H7 (cell line): ENCODE results near the gene DBH. TPM values are rescaled to one million over a fixed set of nuclear protein-coding genes. Genes with fewer than 3 reads are reported as not detected.

Source experiments
- DNase-seq: peaks from one replicate; pipeline ENCODE4 v3.0.0; 2012
- H3K27me3 ChIP-seq: 2 replicates; pipeline ENCODE4 v1.6.0; 2011; ENCODE audit warnings: mild to moderate bottlenecking, low read length; ENCODE audit not compliant: control insufficient read depth, insufficient read depth
- H3K36me3 ChIP-seq: replicated peaks from 2 replicates; pipeline ENCODE4 v1.5.1; 2011; ENCODE audit warnings: low read length; ENCODE audit not compliant: control insufficient read depth, insufficient read depth
- H3K4me3 ChIP-seq: 2 replicates; pipeline ENCODE4 v1.5.1; 2011; ENCODE audit warnings: low read depth, mild to moderate bottlenecking, control low read depth, low read length, moderate library complexity; ENCODE audit not compliant: insufficient read depth
- total RNA-seq: library from RNA; depleted of rRNA; stranded (reverse); fragments of >200 nt; shearing (Covaris generic); gene quantifications from 2 replicates; pipeline ENCODE4 v1.2.3, GENCODE V29; 2014

Gene DBH
- total RNA-seq, 1 experiment from 2014 or later, result 0.07 TPM

DNA sequence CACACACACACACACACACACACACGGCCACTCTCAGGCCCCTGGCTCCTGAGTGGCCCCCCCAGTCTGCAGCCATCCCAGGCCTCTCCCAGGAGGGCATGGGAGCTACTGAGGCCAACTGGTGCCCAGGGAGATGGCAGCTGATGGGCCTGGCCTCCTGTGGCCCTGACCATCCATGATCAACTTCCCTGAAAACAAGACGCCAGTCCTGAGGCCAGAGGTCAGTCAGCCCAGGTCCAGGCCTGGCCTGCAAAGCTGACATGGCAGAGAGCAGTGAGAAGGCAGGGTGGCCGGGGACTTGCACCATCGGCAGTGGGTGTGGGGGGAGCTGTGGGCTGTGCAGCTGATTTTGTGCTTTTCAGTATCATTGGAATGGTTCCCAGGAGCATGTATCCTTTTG is 55.0 kb downstream of the DBH start:
- H3K4me3 ChIP-seq, result no peak overlapping the region
- H3K36me3 ChIP-seq, result no peaks in the 10 kb centered on the region
- H3K27me3 ChIP-seq, result no peaks in the 10 kb centered on the region
- no peak for DNase-seq

DNA sequence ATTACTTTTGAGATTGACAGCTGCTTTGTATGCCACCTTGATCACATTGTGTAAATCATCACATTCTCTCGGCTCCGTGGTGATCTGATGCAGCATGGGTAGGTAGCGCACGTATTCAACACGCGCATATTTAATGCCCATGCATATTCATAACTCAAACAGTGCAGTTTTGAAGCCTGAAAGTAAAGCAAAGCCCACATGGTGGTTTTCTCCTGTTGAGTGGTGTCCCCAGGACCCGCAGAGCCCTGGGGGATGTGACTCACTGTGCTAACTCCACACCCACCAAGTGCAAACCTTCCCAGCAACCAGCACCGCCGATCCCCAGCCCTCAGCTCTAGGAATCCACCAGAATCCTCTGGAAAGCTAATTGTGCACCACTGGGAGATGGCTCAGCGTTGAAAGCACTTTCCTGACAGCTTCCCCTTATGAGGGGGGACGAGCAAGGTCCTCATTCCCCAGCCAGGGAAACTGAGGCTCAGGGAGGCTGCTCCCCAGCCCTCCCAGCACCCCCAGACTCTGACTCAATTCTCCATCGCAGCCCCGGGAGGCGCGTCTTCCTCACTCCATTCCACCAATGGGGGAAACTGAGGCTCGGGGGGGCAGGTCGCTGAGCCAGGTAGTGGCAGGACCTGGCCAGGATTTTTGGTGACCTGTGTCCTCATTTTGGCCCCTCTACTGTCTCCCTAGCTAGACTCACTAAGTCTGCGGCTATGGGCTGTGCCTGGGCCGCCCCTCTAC is 55.6 kb downstream of the DBH start:
- no peak for DNase-seq
- Histone ChIP-seq H3K27me3 (no peaks in the 10 kb centered on the region), H3K36me3 (no peaks in the 10 kb centered on the region), H3K4me3 (no peak overlapping the region)

- no peak for DNase-seq
- no peak overlapping the region for H3K4me3 ChIP-seq
- H3K36me3 ChIP-seq, result no peaks in the 10 kb centered on the region
- no peaks in the 10 kb centered on the region for H3K27me3 ChIP-seq
Measured at GRCh38 chr9:133692364-133692985, 56.3 kb downstream of the DBH start.

- Histone ChIP-seq H3K4me3 (no peak overlapping the region), H3K27me3 (no peaks in the 10 kb centered on the region), H3K36me3 (no peaks in the 10 kb centered on the region)
- no peak for DNase-seq
Measured at GRCh38 chr9:133693116-133693515, 57.0 kb downstream of the DBH start.

- Histone ChIP-seq H3K36me3 (no peaks in the 10 kb centered on the region), H3K4me3 (no peak overlapping the region), H3K27me3 (no peaks in the 10 kb centered on the region)
- DNase-seq, result no peak
Measured at GRCh38 chr9:133693703-133694529, 57.8 kb downstream of the DBH start.

- no peak overlapping the region for H3K4me3 ChIP-seq
- no peaks in the 10 kb centered on the region for H3K27me3 ChIP-seq
- no peaks in the 10 kb centered on the region for H3K36me3 ChIP-seq
- DNase-seq, result no peak
Measured at GRCh38 chr9:133694686-133695085, 58.5 kb downstream of the DBH start.

GRCh38 chr9:133696071-133696472 is 59.9 kb downstream of the DBH start:
- no peak for DNase-seq
- H3K4me3 ChIP-seq, result no peak overlapping the region
- no peaks in the 10 kb centered on the region for H3K27me3 ChIP-seq
- no peaks in the 10 kb centered on the region for H3K36me3 ChIP-seq

DNA sequence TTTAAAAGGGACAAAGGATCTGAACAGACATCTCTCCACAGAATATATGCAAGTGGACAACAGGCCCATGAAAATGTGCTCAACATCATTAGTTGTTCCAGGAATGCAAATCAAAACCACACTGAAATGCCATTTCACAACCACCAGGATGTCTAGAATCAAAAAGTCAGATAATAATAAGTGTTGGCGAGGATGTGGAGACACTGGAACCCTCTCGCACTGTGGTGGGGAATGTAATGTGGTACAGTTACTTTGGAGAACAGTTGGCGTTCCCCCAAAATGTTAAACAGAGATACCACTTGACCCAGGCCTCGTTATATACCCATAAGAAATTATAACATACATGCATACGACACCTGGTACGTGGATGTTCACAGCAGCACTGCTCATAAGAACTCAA is 63.4 kb downstream of the DBH start:
- Histone ChIP-seq H3K4me3 (no peak overlapping the region), H3K36me3 (no peaks in the 10 kb centered on the region), H3K27me3 (no peaks in the 10 kb centered on the region)
- DNase-seq, result no peak

DNA sequence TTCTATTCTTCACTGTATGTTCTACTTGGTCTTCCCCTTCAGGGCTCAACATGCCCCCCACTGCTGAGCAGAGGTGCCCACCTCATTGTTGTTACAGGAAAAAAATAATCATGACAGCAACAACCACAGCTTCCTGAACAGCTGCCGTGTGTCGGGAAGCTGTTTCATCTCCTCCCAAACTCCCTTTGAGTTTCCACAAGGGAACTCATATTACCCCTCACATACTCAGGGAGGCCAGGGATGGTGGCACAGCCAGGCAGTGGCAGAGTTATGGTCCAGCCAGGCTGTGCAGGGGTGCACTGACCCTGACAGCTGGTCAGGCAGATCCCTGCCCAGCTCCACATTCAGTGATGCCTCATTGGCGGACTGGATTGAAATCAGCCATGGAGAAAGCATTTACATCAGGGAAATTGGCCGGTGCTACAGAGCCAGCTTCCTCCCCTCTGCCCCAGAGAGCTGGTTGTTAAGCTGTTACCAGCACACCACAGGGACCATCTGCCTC is 64.7 kb downstream of the DBH start:
- no peaks in the 10 kb centered on the region for H3K36me3 ChIP-seq
- no peak for DNase-seq
- H3K4me3 ChIP-seq, result no peak overlapping the region
- H3K27me3 ChIP-seq, result no peaks in the 10 kb centered on the region

DNA sequence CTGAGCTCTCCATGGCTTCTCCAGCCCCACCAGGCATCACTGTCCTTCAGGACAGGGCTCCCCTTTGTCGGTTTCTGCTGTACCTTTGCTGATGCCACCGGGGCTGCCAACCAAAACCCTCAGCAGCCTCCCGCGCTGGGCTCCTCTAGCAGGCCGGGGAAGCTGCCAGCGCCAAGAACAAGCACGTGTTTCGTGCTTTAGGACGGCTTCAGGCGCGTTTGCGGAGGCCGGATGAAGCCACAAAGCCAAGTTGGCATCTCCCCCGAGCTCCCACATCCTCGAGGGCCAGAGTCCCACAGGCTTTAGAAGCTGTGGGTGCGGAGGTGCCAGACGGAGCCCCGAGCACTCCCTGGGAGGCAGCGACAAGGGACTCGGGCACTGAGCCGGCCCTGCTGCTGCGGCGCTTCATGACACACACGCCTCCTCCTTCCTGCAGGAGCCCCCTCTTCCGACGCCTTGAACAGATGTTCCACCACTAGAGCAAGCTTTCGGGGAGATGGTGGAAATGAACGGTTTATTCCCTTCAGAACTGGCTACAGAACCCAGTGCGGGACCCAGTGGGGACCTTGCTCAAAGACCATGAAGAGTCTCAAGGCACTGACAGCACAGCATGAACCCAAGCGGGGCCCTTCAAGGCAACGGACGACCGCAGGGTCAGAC is 65.3 kb downstream of the DBH start:
- H3K4me3 ChIP-seq, result no peak overlapping the region
- H3K27me3 ChIP-seq, result no peaks in the 10 kb centered on the region
- H3K36me3 ChIP-seq, result no peaks in the 10 kb centered on the region
- no peak for DNase-seq

DNA sequence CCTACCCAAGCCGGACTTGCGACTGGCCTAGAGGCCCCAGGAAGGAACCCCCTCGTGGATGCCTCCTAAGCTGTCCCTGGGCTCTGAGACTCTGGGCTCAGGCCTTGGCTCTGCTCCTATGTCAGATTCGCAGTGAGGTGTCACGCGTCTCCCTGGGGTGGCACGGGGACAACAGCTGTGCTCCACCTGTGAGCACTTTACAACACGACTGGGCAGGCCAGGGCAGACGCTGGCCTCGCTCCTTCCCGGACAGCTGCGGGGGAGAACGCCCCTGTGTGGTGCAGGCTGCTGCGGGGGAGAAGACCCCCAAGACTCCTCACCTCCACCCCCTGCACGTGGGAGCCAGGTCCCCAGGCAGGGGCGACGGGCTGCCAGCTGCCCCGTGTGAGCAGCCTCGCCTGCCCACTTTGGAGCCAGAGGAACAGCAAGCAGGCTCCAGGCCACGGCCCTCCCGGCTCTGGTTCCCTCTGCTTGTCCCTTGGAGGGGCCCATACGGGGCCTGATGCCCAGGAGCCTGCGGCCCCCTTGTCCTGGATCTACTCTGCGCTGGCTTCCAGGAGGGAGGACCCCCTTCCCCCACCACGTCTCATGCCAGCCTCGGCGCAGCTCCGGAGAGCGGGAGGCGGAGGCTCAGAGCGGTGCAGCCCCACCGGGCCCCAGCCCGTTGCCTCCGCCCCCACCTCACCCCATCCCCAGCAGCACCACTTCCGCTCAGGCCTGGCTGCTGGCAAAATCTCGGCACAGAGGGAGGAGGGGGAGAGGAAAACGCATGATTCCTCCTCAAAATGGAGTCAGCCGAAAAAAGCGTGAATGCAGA is 66.0 kb downstream of the DBH start:
- DNase-seq, result peak; percentile 89
- no peaks in the 10 kb centered on the region for H3K36me3 ChIP-seq
- no peaks in the 10 kb centered on the region for H3K27me3 ChIP-seq
- no peak overlapping the region for H3K4me3 ChIP-seq

DNA sequence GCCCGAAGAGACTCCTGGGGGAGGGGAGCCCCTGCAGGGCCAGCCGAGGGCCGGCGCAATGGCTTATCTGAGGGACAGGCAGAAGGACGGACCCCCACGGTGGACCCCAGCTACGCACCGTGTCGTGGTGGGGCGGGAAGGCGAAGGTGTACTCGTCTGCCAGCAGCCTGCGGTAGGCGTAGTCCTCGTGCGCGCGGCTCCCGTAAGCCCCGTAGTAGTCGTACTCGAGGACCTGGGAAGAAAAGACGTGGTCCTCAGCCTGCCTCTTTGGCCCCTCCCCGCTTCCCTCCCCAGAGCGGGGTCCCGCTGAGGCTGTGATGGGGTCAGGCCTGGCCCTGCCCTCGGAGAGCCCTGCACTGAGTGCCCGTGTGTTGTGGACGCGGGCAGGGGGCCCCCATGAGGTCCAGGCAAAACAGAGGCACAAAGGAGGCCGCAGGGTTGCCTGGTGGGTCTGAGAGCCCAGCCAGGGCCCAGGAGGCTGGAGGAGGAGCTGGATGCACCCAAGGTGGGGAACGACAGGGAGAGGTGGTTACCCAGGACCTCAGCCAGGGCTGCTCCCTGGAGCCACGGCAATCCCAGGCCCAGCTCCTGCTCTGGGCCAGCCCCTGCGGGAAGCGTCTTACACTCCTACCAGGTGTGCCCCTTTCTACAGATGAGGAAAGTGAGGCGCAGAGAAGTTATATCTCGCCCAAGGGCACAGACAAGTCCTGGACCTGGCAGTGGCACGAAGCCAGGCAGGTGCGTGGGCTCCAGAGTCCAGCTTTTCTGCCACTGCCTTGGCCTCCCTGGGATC is 66.8 kb downstream of the DBH start:
- no peak overlapping the region for H3K4me3 ChIP-seq
- H3K36me3 ChIP-seq, result no peaks in the 10 kb centered on the region
- no peaks in the 10 kb centered on the region for H3K27me3 ChIP-seq
- DNase-seq, result peak; percentile 81
